HEK293 (cell line): ENCODE measurements around the gene GCK.

ENCODE experiments used
- CTCF ChIA-PET: fragments of 350-600 bp; formaldehyde crosslinking; extraction: SDS; loops from one replicate; lab custom pipeline; 2021; ENCODE audit warnings: antibody characterized with exemption; lab: Yijun Ruan, JAX
- POLR2A ChIA-PET: fragments of 300-600 bp; formaldehyde crosslinking; extraction: SDS; loops from one replicate; lab custom pipeline; 2020; ENCODE audit warnings: antibody characterized with exemption, inconsistent platforms; lab: Yijun Ruan, JAX
- H3K27ac ChIP-seq: fragments of 200-500 bp; sonication (Bioruptor generic); 2 replicates; pipeline ENCODE4 v1.5.1; 2014; ENCODE audit warnings: low read depth, low read length, control low read depth, inconsistent platforms; ENCODE audit errors: extremely low read depth
- H3K36me3 ChIP-seq, 2 experiments: fragments of 200-500 bp in 1 of 2; sonication (Bioruptor generic) in 1 of 2; 1 replicate in 1 of 2; 2 replicates in 1 of 2; pipeline ENCODE4 v1.5.1; 2014 to 2017; ENCODE audit warnings: inconsistent platforms in 2 of 2, low read length in 2 of 2; ENCODE audit not compliant: control insufficient read depth in 2 of 2, insufficient read depth in 1 of 2
- H3K4me1 ChIP-seq: fragments of 200-500 bp; sonication (Bioruptor generic); 2 replicates; pipeline ENCODE4 v1.5.1; 2014; ENCODE audit warnings: mild to moderate bottlenecking, low read length, inconsistent platforms; ENCODE audit not compliant: control insufficient read depth, insufficient read depth
- H3K4me3 ChIP-seq: 2 replicates; pipeline ENCODE4 v1.5.1; 2011; ENCODE audit warnings: low read depth, mild to moderate bottlenecking, control low read depth, low read length, moderate library complexity
- H3K9me3 ChIP-seq: fragments of 200-500 bp; sonication (Bioruptor generic); 2 replicates; pipeline ENCODE4 v1.5.1; 2014; ENCODE audit warnings: low read depth, low read length, inconsistent platforms; ENCODE audit not compliant: control insufficient read depth, insufficient read depth
- PRDM2 ChIP-seq: fragments of 450-650 bp; formaldehyde crosslinking; IDR thresholded peaks from 2 replicates; pipeline ENCODE4 v1.5.1; 2016; ENCODE audit warnings: missing biosample characterization, missing genetic modification characterization, borderline replicate concordance
- ZBTB26 ChIP-seq: fragments of 450-650 bp; formaldehyde crosslinking; optimal IDR thresholded peaks from 2 replicates; pipeline ENCODE3; 2016; ENCODE audit warnings: missing biosample characterization, mild to moderate bottlenecking, missing genetic modification characterization
- ZFP69B ChIP-seq: fragments of 450-650 bp; formaldehyde crosslinking; IDR thresholded peaks from 2 replicates; pipeline ENCODE4 v1.5.1; 2016; ENCODE audit warnings: missing biosample characterization, missing genetic modification characterization
- ZIC2 ChIP-seq: fragments of 450-650 bp; formaldehyde crosslinking; IDR thresholded peaks from 2 replicates; pipeline ENCODE4 v1.5.1; 2016; ENCODE audit warnings: missing biosample characterization, missing genetic modification characterization
- ZNF121 ChIP-seq: fragments of 450-650 bp; formaldehyde crosslinking; IDR thresholded peaks from 2 replicates; pipeline ENCODE4 v1.5.1; 2016; ENCODE audit warnings: missing biosample characterization, missing genetic modification characterization
- ZNF133 ChIP-seq: fragments of 450-650 bp; formaldehyde crosslinking; IDR thresholded peaks from 2 replicates; pipeline ENCODE4 v1.5.1; 2016; ENCODE audit warnings: missing biosample characterization, missing genetic modification characterization
- ZNF302 ChIP-seq: fragments of 450-650 bp; formaldehyde crosslinking; IDR thresholded peaks from 2 replicates; pipeline ENCODE4 v1.5.1; 2016; ENCODE audit warnings: missing biosample characterization, missing genetic modification characterization, low read depth
- ZNF426 ChIP-seq: fragments of 450-650 bp; formaldehyde crosslinking; IDR thresholded peaks from 2 replicates; pipeline ENCODE4 v1.5.1; 2017; ENCODE audit warnings: missing biosample characterization, missing genetic modification characterization, mild to moderate bottlenecking, inconsistent platforms, moderate library complexity
- ZNF48 ChIP-seq: fragments of 450-650 bp; formaldehyde crosslinking; IDR thresholded peaks from 2 replicates; pipeline ENCODE4 v1.5.1; 2016; ENCODE audit warnings: missing biosample characterization, missing genetic modification characterization
- ZNF585B ChIP-seq: fragments of 450-650 bp; formaldehyde crosslinking; IDR thresholded peaks from 2 replicates; pipeline ENCODE4 v1.5.1; 2016; ENCODE audit warnings: missing biosample characterization, missing genetic modification characterization
- TF ChIP-seq, protein P1 (sequence below): fragments of 450-650 bp; formaldehyde crosslinking; IDR thresholded peaks from 2 replicates; pipeline ENCODE4 v1.5.1; 2016; ENCODE audit warnings: missing biosample characterization, missing genetic modification characterization

Gene GCK

GRCh38 chr7:44116087-44116788, 73.0 kb downstream of the GCK start:
- TF ChIP-seq ZBTB26 (tag by site-specific recombination) = no peak
- no peak for TF ChIP-seq ZNF133
- TF ChIP-seq PRDM2 (tag by site-specific recombination) = no peak
- TF ChIP-seq, protein P1, sequence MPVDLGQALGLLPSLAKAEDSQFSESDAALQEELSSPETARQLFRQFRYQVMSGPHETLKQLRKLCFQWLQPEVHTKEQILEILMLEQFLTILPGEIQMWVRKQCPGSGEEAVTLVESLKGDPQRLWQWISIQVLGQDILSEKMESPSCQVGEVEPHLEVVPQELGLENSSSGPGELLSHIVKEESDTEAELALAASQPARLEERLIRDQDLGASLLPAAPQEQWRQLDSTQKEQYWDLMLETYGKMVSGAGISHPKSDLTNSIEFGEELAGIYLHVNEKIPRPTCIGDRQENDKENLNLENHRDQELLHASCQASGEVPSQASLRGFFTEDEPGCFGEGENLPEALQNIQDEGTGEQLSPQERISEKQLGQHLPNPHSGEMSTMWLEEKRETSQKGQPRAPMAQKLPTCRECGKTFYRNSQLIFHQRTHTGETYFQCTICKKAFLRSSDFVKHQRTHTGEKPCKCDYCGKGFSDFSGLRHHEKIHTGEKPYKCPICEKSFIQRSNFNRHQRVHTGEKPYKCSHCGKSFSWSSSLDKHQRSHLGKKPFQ (tag by site-specific recombination) = no peak
- TF ChIP-seq ZNF426 (tag by site-specific recombination) = no peak
- TF ChIP-seq ZNF302 = no peak
- no peak for TF ChIP-seq ZNF585B
- no peak for TF ChIP-seq ZNF121 (tag by site-specific recombination)
- no peak for TF ChIP-seq ZNF48 (tag by site-specific recombination)
- H3K36me3 ChIP-seq = peaks cover 6 to 66% of the 10 kb centered on the region in 2 experiments
- H3K9me3 ChIP-seq = no peaks in the 10 kb centered on the region
- no peaks in the 10 kb centered on the region for H3K4me1 ChIP-seq
- POLR2A ChIA-PET = interaction anchor here (0.9 kb wide), 1 partner anchor 11 kb away, joined by 3 read pairs; no protein-coding TSS in a partner anchor
- H3K4me3 ChIP-seq = no peak overlapping the region
- H3K27ac ChIP-seq = no peak overlapping the region
- CTCF ChIA-PET = interaction anchor here (0.7 kb wide), 1 partner anchor 19 kb away, joined by 3 read pairs; no protein-coding TSS in a partner anchor

DNA sequence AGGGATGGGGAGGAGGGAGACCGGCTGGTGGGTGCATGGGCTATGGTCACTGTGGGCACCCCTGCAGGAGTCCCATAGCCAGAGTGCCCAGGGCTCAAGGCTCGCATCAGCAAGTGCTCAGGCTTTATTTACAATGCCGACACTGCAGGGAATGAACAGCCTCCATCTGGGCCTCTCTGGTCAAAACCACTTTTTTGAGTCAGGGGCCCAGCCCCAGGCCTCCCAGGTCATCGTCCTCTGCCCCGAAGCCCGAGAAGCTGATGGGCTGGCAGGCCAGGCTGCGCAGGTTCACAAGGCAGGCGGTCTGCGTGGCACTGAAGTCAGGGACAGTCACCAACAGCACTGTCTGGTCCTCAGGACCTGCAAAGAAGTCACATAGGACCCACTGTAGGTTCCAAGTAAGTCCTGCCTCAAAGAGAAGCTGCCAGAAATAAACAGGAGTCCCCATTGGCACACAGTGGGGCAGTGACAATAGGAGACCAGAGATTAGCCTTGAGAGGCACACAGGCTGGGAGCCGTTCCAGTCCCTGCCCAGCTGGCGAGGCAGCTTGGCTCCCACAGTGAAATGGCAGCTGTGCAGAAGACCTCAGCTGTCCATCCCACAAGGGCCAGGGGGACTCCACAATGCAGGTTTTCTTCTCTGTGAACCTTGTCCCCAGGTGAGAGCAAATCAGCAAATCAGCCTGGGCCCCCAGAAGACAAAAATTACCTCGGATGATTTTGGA, 74.5 kb downstream of the GCK start:
- Histone ChIP-seq H3K36me3 (peaks cover 0 to 51% of the 10 kb centered on the region in 2 experiments; a peak in 2 of 3 replicates), H3K4me1 (no peaks in the 10 kb centered on the region), H3K4me3 (no peak overlapping the region), H3K27ac (no peak overlapping the region), H3K9me3 (no peaks in the 10 kb centered on the region)
- CTCF ChIA-PET = interaction anchor here (0.7 kb wide), 1 partner anchor 72 kb away, joined by 3 read pairs; no protein-coding TSS in a partner anchor
- POLR2A ChIA-PET = interaction anchor here (0.9 kb wide), 1 partner anchor 47 kb away, joined by 3 read pairs; no protein-coding TSS in a partner anchor
- peak; percentile 57 for TF ChIP-seq ZIC2 (tag by site-specific recombination)
- TF ChIP-seq ZFP69B (tag by site-specific recombination) = no peak
